OCI-LY7 (cell line): ENCODE data around the gene TP73. TPM values are rescaled to one million over a fixed set of nuclear protein-coding genes. Genes with fewer than 3 reads are reported as not detected.

Source experiments
- BruUV-seq: library from RNA; stranded (reverse); fragments of 400-500 nt; replicated peaks from 2 replicates; lab custom pipeline; 2021; lab: Mats Ljungman, UMichigan
- CTCF ChIA-PET: fragments of 300-600 bp; sonication (Branson Sonifier 250); formaldehyde crosslinking; loops from one replicate; lab custom pipeline; 2022; ENCODE audit warnings: antibody characterized with exemption; ENCODE audit not compliant: unreplicated experiment; lab: Charles Lee
- POLR2A ChIA-PET: fragments of 300-600 bp; sonication (Branson Sonifier 250); formaldehyde crosslinking; loops from one replicate; lab custom pipeline; 2022; ENCODE audit warnings: antibody characterized with exemption; lab: Charles Lee
- DNase-seq: peaks from one replicate; pipeline ENCODE4 v3.0.0-alpha.2; 2015; ENCODE audit warnings: low spot score
- H2AFZ ChIP-seq: fragments of 200-600 bp; sonication (generic), shearing (Covaris generic); 2 replicates; pipeline ENCODE4 v1.6.1; 2014; ENCODE audit warnings: mild to moderate bottlenecking, antibody characterized with exemption, low read length, moderate library complexity
- H3K27ac ChIP-seq: fragments of 200-600 bp; sonication (generic); 2 replicates; pipeline ENCODE4 v1.5.1; 2014; ENCODE audit warnings: mixed run types, low read depth, mild to moderate bottlenecking, moderate library complexity, low read length, inconsistent platforms; ENCODE audit not compliant: poor library complexity, severe bottlenecking
- H3K36me3 ChIP-seq: fragments of 200-600 bp; sonication (generic); 2 replicates; pipeline ENCODE4 v1.6.1; 2014; ENCODE audit warnings: mild to moderate bottlenecking, antibody characterized with exemption, low read length, moderate library complexity, mixed read lengths; ENCODE audit not compliant: insufficient read depth
- H3K4me1 ChIP-seq: fragments of 200-600 bp; sonication (generic); 2 replicates; pipeline ENCODE4 v1.5.1; 2014; ENCODE audit warnings: mild to moderate bottlenecking, low read length; ENCODE audit not compliant: insufficient read depth, poor library complexity, severe bottlenecking
- H3K4me2 ChIP-seq: fragments of 200-600 bp; sonication (generic); 2 replicates; pipeline ENCODE4 v1.6.1; 2014; ENCODE audit warnings: mild to moderate bottlenecking, low read length
- H3K4me3 ChIP-seq: fragments of 200-600 bp; sonication (generic); 2 replicates; pipeline ENCODE4 v1.5.1; 2014; ENCODE audit warnings: mild to moderate bottlenecking, low read depth, low read length; ENCODE audit not compliant: poor library complexity, severe bottlenecking
- H3K79me2 ChIP-seq: fragments of 200-600 bp; sonication (generic); 2 replicates; pipeline ENCODE4 v1.6.1; 2016; ENCODE audit warnings: low read depth, mild to moderate bottlenecking, low read length, moderate library complexity, mixed read lengths; ENCODE audit not compliant: insufficient read depth
- H3K9me2 ChIP-seq: fragments of 200-600 bp; sonication (generic); 2 replicates; pipeline ENCODE4 v1.6.1; 2016; ENCODE audit warnings: mild to moderate bottlenecking, low read length, mixed read lengths; ENCODE audit not compliant: insufficient read depth
- H3K9me3 ChIP-seq: fragments of 200-600 bp; sonication (generic); 2 replicates; pipeline ENCODE4 v1.6.1; 2014; ENCODE audit warnings: mild to moderate bottlenecking, mixed run types, low read length, mixed read lengths
- H4K20me1 ChIP-seq: fragments of 200-600 bp; sonication (generic); 2 replicates; pipeline ENCODE4 v1.6.1; 2014; ENCODE audit warnings: mild to moderate bottlenecking, antibody characterized with exemption, low read length, moderate library complexity, mixed read lengths; ENCODE audit not compliant: insufficient read depth
- EZH2phosphoT487 ChIP-seq: fragments of 200-600 bp; sonication (generic); IDR thresholded peaks from 2 replicates; pipeline ENCODE4 v1.6.1; 2018; ENCODE audit warnings: low read depth, borderline replicate concordance, mild to moderate bottlenecking, mixed run types, antibody characterized with exemption, low read length, moderate library complexity, mixed read lengths
- intact Hi-C: fragments of 100-400 bp; cut with micrococcal nuclease; formaldehyde crosslinking; loops from one replicate; pipeline ENCODE4 v1.10.0; 2022; ENCODE audit not compliant: unreplicated experiment
- total RNA-seq, 2 experiments: library from RNA; depleted of rRNA in 1 of 2; stranded (reverse); fragments of >200 nt in 1 of 2; shearing (Covaris generic) in 1 of 2; gene quantifications; 2 replicates each; pipeline ENCODE4 v1.2.3, GENCODE V29; 2014 to 2022
- TF ChIP-seq, protein P1 (sequence below): fragments of 200-600 bp; sonication (generic); conservative IDR thresholded peaks from 2 replicates; pipeline ENCODE4 v1.5.1; 2014; ENCODE audit warnings: mild to moderate bottlenecking, antibody characterized with exemption, low read length, moderate library complexity, mixed read lengths

TP73 gene
- total RNA-seq, 2 experiments from 2014 or later, result 0.48 TPM; not detected in 1

DNA sequence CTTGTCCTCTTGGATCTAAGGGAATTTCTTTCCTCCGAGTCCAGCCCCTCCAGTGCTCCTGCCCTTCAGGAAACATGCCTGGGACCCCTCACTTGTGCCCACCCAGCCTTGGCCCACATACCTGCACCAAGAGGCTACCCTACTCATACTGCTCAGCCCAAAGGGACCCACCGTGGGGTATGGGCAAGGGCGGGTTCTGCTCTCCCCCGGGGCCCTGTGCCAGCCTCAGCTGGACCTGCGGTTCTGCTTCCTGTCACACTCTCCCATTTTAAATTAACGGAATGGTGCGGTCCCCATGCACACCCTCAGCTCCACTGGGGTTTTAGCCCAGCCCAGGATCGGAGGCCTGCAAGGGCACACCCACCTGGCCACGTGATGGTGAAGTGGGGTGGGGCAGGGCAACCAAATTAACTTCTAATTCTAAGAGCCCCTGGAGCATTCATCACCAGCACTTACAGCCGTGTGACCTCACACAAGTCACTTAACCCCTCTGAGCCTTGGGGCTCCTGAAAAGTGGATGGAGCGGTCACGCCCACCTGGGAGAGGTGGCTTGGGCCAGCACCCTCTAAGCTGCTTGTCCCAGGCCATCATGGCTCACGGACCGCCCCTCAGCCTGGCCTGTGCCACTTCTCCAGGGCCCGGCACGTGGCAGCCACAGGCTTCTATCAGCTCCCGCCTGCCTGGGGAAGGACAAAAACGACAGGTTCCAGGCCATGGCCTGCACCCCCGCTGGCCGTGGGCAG is 28.3 kb downstream of the TP73 start:
- no peak for DNase-seq
- H3K79me2 ChIP-seq, result no peaks in the 10 kb centered on the region
- H3K27ac ChIP-seq, result no peak overlapping the region
- H3K4me3 ChIP-seq, result no peak overlapping the region
- TF ChIP-seq EZH2phosphoT487, result no peak
- TF ChIP-seq, protein P1, sequence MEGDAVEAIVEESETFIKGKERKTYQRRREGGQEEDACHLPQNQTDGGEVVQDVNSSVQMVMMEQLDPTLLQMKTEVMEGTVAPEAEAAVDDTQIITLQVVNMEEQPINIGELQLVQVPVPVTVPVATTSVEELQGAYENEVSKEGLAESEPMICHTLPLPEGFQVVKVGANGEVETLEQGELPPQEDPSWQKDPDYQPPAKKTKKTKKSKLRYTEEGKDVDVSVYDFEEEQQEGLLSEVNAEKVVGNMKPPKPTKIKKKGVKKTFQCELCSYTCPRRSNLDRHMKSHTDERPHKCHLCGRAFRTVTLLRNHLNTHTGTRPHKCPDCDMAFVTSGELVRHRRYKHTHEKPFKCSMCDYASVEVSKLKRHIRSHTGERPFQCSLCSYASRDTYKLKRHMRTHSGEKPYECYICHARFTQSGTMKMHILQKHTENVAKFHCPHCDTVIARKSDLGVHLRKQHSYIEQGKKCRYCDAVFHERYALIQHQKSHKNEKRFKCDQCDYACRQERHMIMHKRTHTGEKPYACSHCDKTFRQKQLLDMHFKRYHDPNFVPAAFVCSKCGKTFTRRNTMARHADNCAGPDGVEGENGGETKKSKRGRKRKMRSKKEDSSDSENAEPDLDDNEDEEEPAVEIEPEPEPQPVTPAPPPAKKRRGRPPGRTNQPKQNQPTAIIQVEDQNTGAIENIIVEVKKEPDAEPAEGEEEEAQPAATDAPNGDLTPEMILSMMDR, result no peak
- ChIA-PET POLR2A (interaction anchor here (0.9 kb wide), 1 partner anchor 25 kb away, joined by 6 read pairs; no protein-coding TSS in a partner anchor), CTCF (no interaction called here)
- H3K4me1 ChIP-seq, result peaks cover 23% of the 10 kb centered on the region
- intact Hi-C loops, result no loop called here
- H4K20me1 ChIP-seq, result no peaks in the 10 kb centered on the region
- H3K4me2 ChIP-seq, result no peak overlapping the region
- H3K9me2 ChIP-seq, result no peaks in the 10 kb centered on the region
- no peaks in the 10 kb centered on the region for H3K36me3 ChIP-seq
- no peak overlapping the region for H2AFZ ChIP-seq
- no peaks in the 10 kb centered on the region for H3K9me3 ChIP-seq
- BruUV-seq, result no TSS peak

DNA sequence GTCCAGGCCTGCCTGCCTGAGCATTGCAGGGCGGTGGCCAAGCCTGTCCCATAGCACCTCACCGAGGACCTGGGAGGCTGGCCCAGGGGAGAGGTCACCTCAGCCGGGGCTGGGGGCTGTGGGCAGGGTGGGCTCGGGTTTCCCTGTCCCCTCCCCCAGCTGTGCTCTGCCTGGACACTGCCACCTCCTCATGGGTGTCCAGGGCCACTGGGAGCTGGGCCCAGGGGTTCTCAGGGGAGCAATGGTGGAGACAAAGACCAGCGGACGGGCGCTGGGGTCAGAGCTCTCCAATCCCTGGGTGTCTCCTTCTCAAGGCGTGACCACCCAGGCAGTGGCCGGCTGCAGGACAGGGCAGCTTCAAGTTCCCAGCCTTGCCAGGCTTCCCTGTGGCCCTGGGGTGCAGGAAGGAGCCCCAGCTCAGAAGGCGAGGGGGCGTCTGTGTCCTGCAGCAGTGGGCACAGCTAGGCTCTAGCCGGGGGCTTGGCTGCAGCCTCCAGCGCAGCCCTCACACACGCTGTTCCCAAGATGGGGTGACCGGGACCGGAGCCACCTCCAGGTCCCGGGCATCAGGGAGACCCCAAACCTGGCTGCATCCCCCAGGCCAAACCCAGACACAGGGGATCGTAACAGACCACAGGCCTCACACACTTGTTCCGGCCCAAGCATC is 29.0 kb downstream of the TP73 start:
- H3K4me3 ChIP-seq, result no peak overlapping the region
- H3K79me2 ChIP-seq, result no peaks in the 10 kb centered on the region
- H3K4me2 ChIP-seq, result no peak overlapping the region
- ChIA-PET POLR2A (interaction anchor here (0.9 kb wide), 1 partner anchor 26 kb away, joined by 6 read pairs; no protein-coding TSS in a partner anchor), CTCF (no interaction called here)
- no peaks in the 10 kb centered on the region for H3K9me3 ChIP-seq
- H3K36me3 ChIP-seq, result no peaks in the 10 kb centered on the region
- intact Hi-C loops, result no loop called here
- H3K27ac ChIP-seq, result no peak overlapping the region
- TF ChIP-seq EZH2phosphoT487, result no peak
- TF ChIP-seq, protein P1, result no peak
- DNase-seq, result no peak
- peaks cover 23% of the 10 kb centered on the region for H3K4me1 ChIP-seq
- H4K20me1 ChIP-seq, result no peaks in the 10 kb centered on the region
- H3K9me2 ChIP-seq, result no peaks in the 10 kb centered on the region
- no peak overlapping the region for H2AFZ ChIP-seq
- BruUV-seq, result no TSS peak
